Measurements from ENCODE around the gene SAMD13.

Gene SAMD13

DNA sequence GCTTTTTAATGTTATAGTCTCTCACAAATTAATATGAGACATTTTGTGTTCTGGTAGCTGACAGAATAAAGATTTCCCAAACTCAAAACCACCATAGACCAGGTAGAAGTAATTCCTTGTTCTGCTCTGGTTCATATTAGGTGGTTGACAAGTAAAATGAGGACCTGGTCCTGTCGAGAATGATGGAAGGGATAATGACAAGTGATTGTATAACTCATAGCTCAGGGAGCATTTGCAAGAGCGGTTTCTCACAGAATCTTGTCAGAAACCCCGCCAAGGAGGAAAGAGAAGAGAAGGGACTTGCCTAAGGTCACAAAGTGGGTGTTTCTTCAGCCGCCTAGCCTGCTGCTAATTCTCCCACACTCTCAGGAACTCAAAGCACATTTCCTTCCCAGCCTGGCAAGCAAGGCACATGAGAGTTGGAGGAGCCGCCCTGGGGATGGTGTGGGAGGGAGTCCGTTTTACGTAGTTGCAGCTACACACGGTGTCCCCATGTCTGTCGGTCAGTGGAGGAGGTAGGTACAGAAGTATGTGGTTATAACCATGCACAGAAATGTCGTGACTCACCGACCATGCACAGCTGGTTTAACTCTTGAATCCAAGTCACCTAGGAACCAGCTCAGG lies 46.5 kb downstream of the SAMD13 start:
- FAIRE-seq, result no peak

GRCh38 chr1:84348759-84349158 lies 47.3 kb downstream of the SAMD13 start:
- FAIRE-seq, result no peak

- FAIRE-seq, result no peak
Observed at GRCh38 chr1:84350104-84350503, 48.6 kb downstream of the SAMD13 start.

DNA sequence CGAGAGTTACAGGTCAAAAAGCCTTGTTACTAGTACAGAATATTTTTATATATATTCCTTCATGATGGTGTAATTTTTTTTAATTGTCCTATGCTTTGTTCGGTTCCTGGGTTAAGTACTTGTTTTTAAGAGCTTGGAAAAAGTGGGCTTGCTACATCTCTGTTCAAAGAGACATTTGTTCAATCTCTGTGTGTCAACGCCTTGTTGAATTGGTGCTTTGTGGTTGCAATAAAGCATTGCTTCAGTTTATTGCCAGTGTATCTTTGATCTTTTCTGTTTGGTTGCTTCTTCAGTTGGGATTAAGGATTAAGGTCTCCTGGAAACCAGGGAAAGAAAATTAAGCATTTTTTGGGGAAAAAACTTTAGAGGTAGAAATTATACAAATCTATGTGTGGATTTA lies 49.0 kb downstream of the SAMD13 start:
- no peak for FAIRE-seq

- no peak for FAIRE-seq
Observed at GRCh38 chr1:84352298-84353106, 51.0 kb downstream of the SAMD13 start.

DNA sequence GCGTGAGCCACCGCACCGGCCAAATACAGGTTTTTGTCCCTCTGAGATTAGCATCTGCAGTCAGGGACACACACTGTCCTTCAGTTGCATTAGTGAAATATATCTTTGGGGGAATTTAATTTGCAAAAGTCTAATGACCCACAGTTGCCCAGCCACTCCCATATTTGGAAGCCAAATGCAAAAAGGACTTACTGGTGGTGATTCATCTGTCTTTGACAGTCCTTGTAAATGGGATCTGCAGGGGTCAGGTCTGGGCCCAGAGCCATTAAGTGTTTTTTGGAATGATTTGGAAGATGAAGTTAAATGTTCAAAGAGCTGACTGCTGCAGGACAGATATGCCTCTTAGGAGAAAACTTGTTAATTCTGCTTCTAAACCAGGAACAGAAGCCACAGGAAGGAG lies 52.2 kb downstream of the SAMD13 start:
- FAIRE-seq, result no peak

GRCh38 chr1:84355556-84355955 lies 54.0 kb downstream of the SAMD13 start:
- no peak for FAIRE-seq

GRCh38 chr1:84356881-84357280 lies 55.4 kb downstream of the SAMD13 start:
- no peak for FAIRE-seq

GRCh38 chr1:84358695-84359094 lies 57.2 kb downstream of the SAMD13 start:
- no peak for FAIRE-seq

GRCh38 chr1:84360316-84360715 lies 58.8 kb downstream of the SAMD13 start:
- no peak for FAIRE-seq

GRCh38 chr1:84361796-84362195 lies 60.3 kb downstream of the SAMD13 start:
- FAIRE-seq, result no peak

- no peak for FAIRE-seq
Observed at GRCh38 chr1:84363019-84363418, 61.5 kb downstream of the SAMD13 start.

- FAIRE-seq, result no peak
Observed at GRCh38 chr1:84363622-84364021, 62.1 kb downstream of the SAMD13 start.

- FAIRE-seq, result no peak
Observed at GRCh38 chr1:84365225-84366221, 64.0 kb downstream of the SAMD13 start.

DNA sequence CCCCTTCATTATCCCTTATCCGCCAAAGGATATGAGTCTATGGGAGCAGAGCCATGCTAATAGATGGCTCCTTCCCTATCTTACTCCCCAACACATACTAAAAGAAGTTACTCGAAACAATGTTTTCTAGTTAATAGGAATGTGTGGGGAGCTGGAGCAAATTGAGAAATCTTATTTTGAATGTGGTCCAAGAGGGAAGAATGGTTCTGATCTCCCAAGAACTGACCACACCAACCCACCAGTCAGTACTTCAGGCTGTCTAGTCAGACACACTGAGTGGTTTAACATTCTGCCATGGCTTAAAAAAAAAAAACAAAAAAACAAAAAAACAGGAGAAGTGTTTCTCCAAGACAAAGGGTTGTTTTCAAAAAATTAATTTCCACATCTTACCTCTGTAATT lies 65.3 kb downstream of the SAMD13 start:
- no peak for FAIRE-seq

- FAIRE-seq, result no peak
Observed at GRCh38 chr1:84367219-84367618, 65.7 kb downstream of the SAMD13 start.

- FAIRE-seq, result no peak
Observed at GRCh38 chr1:84368441-84368840, 66.9 kb downstream of the SAMD13 start.

- no peak for FAIRE-seq
Observed at GRCh38 chr1:84370266-84370665, 68.8 kb downstream of the SAMD13 start.

DNA sequence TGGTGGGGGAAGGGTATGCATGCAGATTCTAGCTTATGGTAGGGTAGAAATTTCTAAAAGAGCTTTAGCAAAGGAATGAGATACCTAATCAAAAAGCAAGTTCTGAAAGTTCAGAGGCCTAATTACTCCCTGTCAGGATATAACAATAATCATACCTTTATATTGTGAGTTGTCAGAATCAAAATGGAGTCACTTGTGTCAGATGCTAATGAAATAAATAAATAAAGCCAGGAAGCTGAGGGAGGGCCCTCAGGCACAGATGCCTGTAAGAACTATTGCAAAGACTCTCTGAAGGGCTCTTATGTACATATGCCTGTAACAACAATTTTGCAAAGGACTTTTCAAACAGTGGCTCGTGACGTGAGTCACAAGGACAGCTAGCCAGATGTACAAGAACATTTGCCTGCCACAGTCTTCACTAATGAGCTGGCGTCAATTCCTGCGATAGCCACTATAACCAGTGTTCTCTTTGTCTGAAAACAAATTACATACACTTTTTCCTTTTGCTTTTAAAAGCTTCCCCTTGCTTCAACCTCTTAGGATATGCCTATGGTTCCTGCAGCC lies 69.4 kb downstream of the SAMD13 start:
- FAIRE-seq, result no peak

- no peak for FAIRE-seq
Observed at GRCh38 chr1:84373436-84374141, 72.1 kb downstream of the SAMD13 start.

DNA sequence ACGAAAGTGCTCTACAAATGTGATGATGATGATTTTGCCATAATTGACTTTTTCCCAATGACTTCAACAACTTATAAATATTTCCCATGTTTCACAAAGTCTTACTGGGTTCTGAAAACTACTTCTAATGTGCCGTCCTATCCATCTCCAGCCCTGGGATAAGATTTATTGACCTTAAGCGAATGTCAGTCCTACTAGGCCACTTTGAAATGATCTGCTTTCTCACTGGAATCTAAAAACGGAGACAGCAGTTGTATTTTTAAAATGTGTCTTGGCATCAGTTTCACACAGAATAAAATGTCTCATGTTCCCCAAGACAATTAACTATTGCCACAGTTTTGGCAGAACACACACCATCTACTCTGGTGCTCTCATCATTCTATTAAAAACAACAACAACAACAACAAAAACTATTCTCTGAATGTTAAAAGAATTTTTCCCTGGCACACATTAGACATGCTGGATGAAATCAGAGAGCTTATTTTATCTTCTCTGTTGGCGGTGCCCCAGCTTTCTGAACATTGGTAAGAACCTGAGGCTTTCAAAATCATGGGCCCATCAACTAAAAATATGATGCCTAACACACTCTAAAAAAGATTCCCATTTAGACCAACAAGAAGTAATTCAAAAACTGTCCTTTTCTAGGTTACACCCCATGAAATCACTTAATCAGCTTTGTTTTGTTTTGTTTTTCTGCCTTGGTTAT lies 73.6 kb downstream of the SAMD13 start:
- FAIRE-seq, result no peak
